ENCODE data around the gene USP6NL.
A peak's percentile ranks its signal among the peaks of the same experiment; 100 is the strongest.

USP6NL gene

DNA sequence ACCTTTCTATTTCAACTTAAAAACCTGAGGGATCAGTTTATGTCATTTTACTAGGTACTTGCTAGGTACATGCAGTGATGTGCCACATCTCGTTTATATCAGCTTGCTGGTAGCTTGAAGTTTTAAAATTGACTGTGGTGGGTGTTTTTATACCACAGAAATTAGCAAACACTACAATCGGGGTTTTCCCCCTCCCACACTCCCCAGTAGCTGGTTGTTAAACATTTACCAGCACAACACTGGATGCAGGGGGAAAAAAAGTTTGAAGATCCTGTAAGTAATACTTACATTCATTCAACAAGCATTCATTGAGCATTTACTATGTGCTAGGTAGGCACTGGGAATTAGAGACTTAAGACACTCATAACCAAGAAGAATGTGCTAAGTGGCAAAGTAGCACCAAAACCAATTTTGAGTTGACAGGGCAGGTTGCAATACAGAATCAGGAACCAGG lies 32.6 kb downstream of the USP6NL start:
- H3K4me3 ChIP-seq (replicated peaks; ENCODE audit: low read depth, low read length) = no peak overlapping the region
- no peak for TF ChIP-seq CTCF (IDR thresholded peaks at IDR 0.05; ENCODE audit: insufficient read depth, low read length, poor library complexity, severe bottlenecking)
- H3K27me3 ChIP-seq (replicated peaks; ENCODE audit: control insufficient read depth, insufficient read depth, low read length) = no peaks in the 10 kb centered on the region
- DNase-seq (ENCODE audit: extremely low read depth, insufficient read length) = peak; percentile 48
- no peaks in the 10 kb centered on the region for H3K36me3 ChIP-seq (ENCODE audit: control insufficient read depth, insufficient read depth, low read length)

DNA sequence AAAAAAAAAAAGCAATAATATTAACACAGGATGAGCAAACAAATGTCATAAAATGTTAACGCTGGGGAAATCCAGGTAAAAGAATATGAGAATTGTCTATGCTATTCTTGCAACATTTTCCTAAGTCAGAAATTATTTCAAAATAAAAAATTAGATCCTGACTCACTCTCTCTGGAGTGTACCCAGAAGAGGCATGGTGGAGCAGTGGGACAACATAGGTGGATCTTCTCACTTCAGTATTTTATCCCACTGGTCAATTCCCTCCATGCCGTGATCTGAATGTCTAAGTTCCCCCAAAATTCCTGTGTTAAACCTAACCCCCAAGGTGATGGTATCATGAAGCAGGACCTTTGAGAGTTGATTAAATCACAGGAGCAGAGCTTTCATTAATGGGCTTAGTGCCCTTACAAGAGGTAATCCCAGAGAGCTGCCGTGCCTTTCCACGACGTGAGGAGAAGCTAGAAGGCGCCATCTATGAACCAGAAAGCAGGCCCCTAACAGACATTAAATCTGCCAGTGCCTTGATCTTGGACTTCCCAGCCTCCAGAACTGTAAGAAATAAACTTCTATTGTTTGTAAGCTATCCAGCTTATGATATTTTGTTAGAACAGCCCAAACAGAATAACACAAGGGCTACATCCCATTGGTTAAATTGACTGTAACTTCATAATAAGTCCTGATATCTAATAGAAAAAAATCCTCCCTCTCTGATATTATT lies 35.2 kb downstream of the USP6NL start:
- H3K36me3 ChIP-seq (ENCODE audit: control insufficient read depth, insufficient read depth, low read length) = no peaks in the 10 kb centered on the region
- H3K27me3 ChIP-seq (replicated peaks; ENCODE audit: control insufficient read depth, insufficient read depth, low read length) = no peaks in the 10 kb centered on the region
- TF ChIP-seq CTCF (IDR thresholded peaks at IDR 0.05; ENCODE audit: insufficient read depth, low read length, poor library complexity, severe bottlenecking) = no peak
- DNase-seq (ENCODE audit: extremely low read depth, insufficient read length) = no peak
- H3K4me3 ChIP-seq (replicated peaks; ENCODE audit: low read depth, low read length) = no peak overlapping the region

- TF ChIP-seq CTCF (IDR thresholded peaks at IDR 0.05; ENCODE audit: insufficient read depth, low read length, poor library complexity, severe bottlenecking) = no peak
- Histone ChIP-seq H3K27me3 (replicated peaks; ENCODE audit: control insufficient read depth, insufficient read depth, low read length) (no peaks in the 10 kb centered on the region), H3K4me3 (replicated peaks; ENCODE audit: low read depth, low read length) (peak overlapping the region; percentile 32), H3K36me3 (ENCODE audit: control insufficient read depth, insufficient read depth, low read length) (no peaks in the 10 kb centered on the region)
- peak; percentile 24 for DNase-seq (ENCODE audit: extremely low read depth, insufficient read length)
Measured at GRCh38 chr10:11573497-11573896, 38.0 kb downstream of the USP6NL start.

- Histone ChIP-seq H3K36me3 (ENCODE audit: control insufficient read depth, insufficient read depth, low read length) (no peaks in the 10 kb centered on the region), H3K27me3 (replicated peaks; ENCODE audit: control insufficient read depth, insufficient read depth, low read length) (no peaks in the 10 kb centered on the region), H3K4me3 (replicated peaks; ENCODE audit: low read depth, low read length) (no peak overlapping the region)
- no peak for TF ChIP-seq CTCF (IDR thresholded peaks at IDR 0.05; ENCODE audit: insufficient read depth, low read length, poor library complexity, severe bottlenecking)
- no peak for DNase-seq (ENCODE audit: extremely low read depth, insufficient read length)
Measured at GRCh38 chr10:11570751-11571150, 40.7 kb downstream of the USP6NL start.

GRCh38 chr10:11569471-11569870 lies 42.0 kb downstream of the USP6NL start:
- Histone ChIP-seq H3K4me3 (replicated peaks; ENCODE audit: low read depth, low read length) (no peak overlapping the region), H3K36me3 (ENCODE audit: control insufficient read depth, insufficient read depth, low read length) (no peaks in the 10 kb centered on the region), H3K27me3 (replicated peaks; ENCODE audit: control insufficient read depth, insufficient read depth, low read length) (no peaks in the 10 kb centered on the region)
- TF ChIP-seq CTCF (IDR thresholded peaks at IDR 0.05; ENCODE audit: insufficient read depth, low read length, poor library complexity, severe bottlenecking) = no peak
- no peak for DNase-seq (ENCODE audit: extremely low read depth, insufficient read length)

All from GM06990 (cell line).